Neural cell (in vitro differentiated cells): ENCODE data around the gene GSDMA. TPM values are rescaled to one million over a fixed set of nuclear protein-coding genes. Genes with fewer than 3 reads are reported as not detected.

ENCODE experiments used
- H2AFZ ChIP-seq: fragments of 200-600, 300-800 bp; sonication (generic), shearing (Covaris generic); 2 replicates; pipeline ENCODE4 v1.6.0; 2014; ENCODE audit warnings: low read depth, mild to moderate bottlenecking, antibody characterized with exemption, low read length, moderate library complexity
- H3F3A ChIP-seq: fragments of 200-600 bp; shearing (Covaris generic); 2 replicates; pipeline ENCODE4 v1.6.1; 2016; ENCODE audit warnings: mild to moderate bottlenecking, moderate library complexity, mixed read lengths, antibody characterized with exemption, low read length; ENCODE audit not compliant: insufficient read depth, poor library complexity, severe bottlenecking
- H3K27ac ChIP-seq: fragments of 200-600, 300-800 bp; sonication (generic), shearing (Covaris generic); 2 replicates; pipeline ENCODE4 v1.5.1; 2014; ENCODE audit warnings: mild to moderate bottlenecking, low read length, moderate library complexity
- H3K27me3 ChIP-seq: fragments of 300-800, 200-600 bp; sonication (generic), shearing (Covaris generic); 2 replicates; pipeline ENCODE4 v1.6.0; 2014; ENCODE audit warnings: mild to moderate bottlenecking, low read depth, low read length, moderate library complexity; ENCODE audit not compliant: insufficient read depth
- H3K36me3 ChIP-seq: fragments of 300-800, 200-600 bp; sonication (generic), shearing (Covaris generic); 2 replicates; pipeline ENCODE4 v1.5.1; 2014; ENCODE audit warnings: mild to moderate bottlenecking, antibody characterized with exemption, low read length, moderate library complexity; ENCODE audit not compliant: insufficient read depth
- H3K4me2 ChIP-seq: fragments of 300-800, 200-600 bp; sonication (generic), shearing (Covaris generic); 2 replicates; pipeline ENCODE4 v1.6.0; 2014; ENCODE audit warnings: mild to moderate bottlenecking, low read length
- H3K4me3 ChIP-seq: fragments of 300-800, 200-600 bp; sonication (generic), shearing (Covaris generic); 2 replicates; pipeline ENCODE4 v1.5.1; 2014; ENCODE audit warnings: mild to moderate bottlenecking, low read length, moderate library complexity
- H3K79me2 ChIP-seq: fragments of 200-600 bp; shearing (Covaris generic); replicated peaks from 2 replicates; pipeline ENCODE4 v1.6.0; 2014; ENCODE audit warnings: mild to moderate bottlenecking, low read length, moderate library complexity; ENCODE audit not compliant: insufficient read depth
- H3K9ac ChIP-seq: fragments of 300-800, 200-600 bp; sonication (generic), shearing (Covaris generic); 2 replicates; pipeline ENCODE4 v1.6.1; 2016; ENCODE audit warnings: mild to moderate bottlenecking, low read length, mixed read lengths
- H3K9me2 ChIP-seq: fragments of 200-600 bp; shearing (Covaris generic); 2 replicates; pipeline ENCODE4 v1.6.1; 2016; ENCODE audit warnings: mild to moderate bottlenecking, low read length, mixed read lengths; ENCODE audit not compliant: insufficient read depth
- H3K9me3 ChIP-seq: fragments of 200-600, 300-800 bp; sonication (generic), shearing (Covaris generic); 2 replicates; pipeline ENCODE4 v1.6.1; 2016; ENCODE audit warnings: mild to moderate bottlenecking, mixed run types, low read length, moderate library complexity, mixed read lengths
- H4K20me1 ChIP-seq: fragments of 200-600 bp; shearing (Covaris generic); 2 replicates; pipeline ENCODE4 v1.6.1; 2016; ENCODE audit warnings: mild to moderate bottlenecking, mixed run types; ENCODE audit not compliant: insufficient read depth
- CTCF ChIP-seq: fragments of 450-650 bp; IDR thresholded peaks from 2 replicates; pipeline ENCODE4 v1.5.1; 2014; ENCODE audit warnings: antibody characterized with exemption, mild to moderate bottlenecking, moderate library complexity; ENCODE audit not compliant: poor library complexity, severe bottlenecking
- EP300 ChIP-seq: fragments of 450-650 bp; conservative IDR thresholded peaks from 2 replicates; pipeline ENCODE4 v1.6.1; 2014; ENCODE audit warnings: antibody characterized with exemption, mild to moderate bottlenecking, moderate library complexity; ENCODE audit not compliant: poor library complexity, severe bottlenecking
- EZH2 ChIP-seq: fragments of 200-600, 300-800 bp; shearing (Covaris generic), sonication (generic); IDR thresholded peaks from 2 replicates; pipeline ENCODE4 v1.6.1; 2014; ENCODE audit warnings: antibody characterized with exemption, low read length, borderline replicate concordance, mild to moderate bottlenecking; ENCODE audit not compliant: insufficient read depth, poor library complexity, severe bottlenecking
- MXI1 ChIP-seq: fragments of 450-650 bp; conservative IDR thresholded peaks from 2 replicates; pipeline ENCODE4 v1.6.1; 2014; ENCODE audit warnings: antibody characterized with exemption, mild to moderate bottlenecking; ENCODE audit not compliant: poor library complexity, severe bottlenecking
- POLR2AphosphoS5 ChIP-seq: IDR thresholded peaks from 2 replicates; pipeline ENCODE4 v1.6.1; 2012
- RAD21 ChIP-seq: fragments of 450-650 bp; conservative IDR thresholded peaks from 2 replicates; pipeline ENCODE4 v1.6.1; 2014; ENCODE audit warnings: antibody characterized with exemption, mild to moderate bottlenecking, moderate library complexity
- SMC3 ChIP-seq: fragments of 450-650 bp; conservative IDR thresholded peaks from 2 replicates; pipeline ENCODE4 v1.6.1; 2014; ENCODE audit warnings: antibody characterized with exemption, mild to moderate bottlenecking, moderate library complexity; ENCODE audit not compliant: poor library complexity
- TAF1 ChIP-seq: IDR thresholded peaks from 2 replicates; pipeline ENCODE4 v1.6.1; 2012; ENCODE audit warnings: low read depth
- polyA plus RNA-seq: library from polyadenylated mRNA; depleted of rRNA; stranded (reverse); fragments of >200 nt; gene quantifications from 2 replicates; pipeline ENCODE4 v1.2.3, GENCODE V29; 2014
- TF ChIP-seq, protein P1 (sequence below): IDR thresholded peaks from 2 replicates; pipeline ENCODE4 v1.6.1; 2012; ENCODE audit warnings: borderline replicate concordance

GSDMA gene
- polyA plus RNA-seq, 1 donor from 2014 or later, result not detected

DNA sequence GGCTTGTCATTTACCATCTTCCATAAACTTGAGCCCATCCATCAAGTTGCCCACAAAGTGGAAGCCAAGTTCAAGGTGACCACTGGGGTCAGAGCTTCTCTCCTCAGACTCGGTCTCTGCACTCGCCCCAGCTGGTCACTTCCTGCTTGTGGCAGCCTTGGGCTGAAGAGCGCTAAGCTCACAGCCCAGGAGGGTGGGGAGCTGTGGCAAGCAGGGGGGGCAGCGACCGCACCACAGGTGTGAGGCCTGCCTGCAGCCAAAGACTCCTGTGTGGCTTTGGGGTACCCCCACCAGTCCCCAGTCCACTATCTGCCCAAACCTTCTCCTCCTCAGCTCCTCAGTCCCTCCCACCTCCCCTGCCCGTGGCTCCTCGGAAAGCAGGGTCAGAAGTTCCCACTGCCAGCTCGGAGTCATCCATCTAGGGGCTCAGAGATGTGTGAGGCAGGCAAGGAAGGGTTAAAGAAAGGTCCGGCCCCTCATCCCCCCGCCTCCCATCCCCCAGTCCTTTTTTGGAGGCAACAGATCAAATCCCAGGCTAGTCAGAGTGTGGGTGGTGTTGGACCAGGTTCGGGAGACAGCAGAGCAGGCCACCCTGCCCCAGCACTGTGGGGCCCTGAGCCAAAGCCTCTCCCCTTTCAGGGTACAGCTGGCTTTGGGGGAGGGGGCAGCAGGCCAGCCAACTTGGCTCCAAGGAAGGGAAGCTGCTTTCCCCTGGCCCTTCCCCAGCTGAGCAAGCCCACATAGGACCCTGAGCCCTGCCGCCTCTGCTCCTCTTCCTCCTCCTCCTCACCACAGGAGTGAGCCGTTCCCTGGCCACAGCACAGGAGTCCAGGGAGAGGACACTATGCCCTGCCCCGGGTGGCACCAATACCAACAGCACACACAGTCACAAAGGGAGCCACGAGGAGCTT, 55.7 kb downstream of the GSDMA start:
- H3K79me2 ChIP-seq, result no peaks in the 10 kb centered on the region
- no peaks in the 10 kb centered on the region for H3F3A ChIP-seq
- no peak overlapping the region for H3K27ac ChIP-seq
- H3K4me3 ChIP-seq, result no peak overlapping the region
- no peaks in the 10 kb centered on the region for H4K20me1 ChIP-seq
- H3K9ac ChIP-seq, result no peak overlapping the region
- no peaks in the 10 kb centered on the region for H3K27me3 ChIP-seq
- H3K36me3 ChIP-seq, result no peaks in the 10 kb centered on the region
- no peaks in the 10 kb centered on the region for H3K9me2 ChIP-seq
- no peak overlapping the region for H2AFZ ChIP-seq
- no peak for TF ChIP-seq MXI1
- no peak for TF ChIP-seq CTCF
- no peak for TF ChIP-seq TAF1
- no peak for TF ChIP-seq POLR2AphosphoS5
- no peak for TF ChIP-seq SMC3
- no peak for TF ChIP-seq EZH2
- TF ChIP-seq RAD21, result no peak
- no peak for TF ChIP-seq EP300
- TF ChIP-seq, protein P1, sequence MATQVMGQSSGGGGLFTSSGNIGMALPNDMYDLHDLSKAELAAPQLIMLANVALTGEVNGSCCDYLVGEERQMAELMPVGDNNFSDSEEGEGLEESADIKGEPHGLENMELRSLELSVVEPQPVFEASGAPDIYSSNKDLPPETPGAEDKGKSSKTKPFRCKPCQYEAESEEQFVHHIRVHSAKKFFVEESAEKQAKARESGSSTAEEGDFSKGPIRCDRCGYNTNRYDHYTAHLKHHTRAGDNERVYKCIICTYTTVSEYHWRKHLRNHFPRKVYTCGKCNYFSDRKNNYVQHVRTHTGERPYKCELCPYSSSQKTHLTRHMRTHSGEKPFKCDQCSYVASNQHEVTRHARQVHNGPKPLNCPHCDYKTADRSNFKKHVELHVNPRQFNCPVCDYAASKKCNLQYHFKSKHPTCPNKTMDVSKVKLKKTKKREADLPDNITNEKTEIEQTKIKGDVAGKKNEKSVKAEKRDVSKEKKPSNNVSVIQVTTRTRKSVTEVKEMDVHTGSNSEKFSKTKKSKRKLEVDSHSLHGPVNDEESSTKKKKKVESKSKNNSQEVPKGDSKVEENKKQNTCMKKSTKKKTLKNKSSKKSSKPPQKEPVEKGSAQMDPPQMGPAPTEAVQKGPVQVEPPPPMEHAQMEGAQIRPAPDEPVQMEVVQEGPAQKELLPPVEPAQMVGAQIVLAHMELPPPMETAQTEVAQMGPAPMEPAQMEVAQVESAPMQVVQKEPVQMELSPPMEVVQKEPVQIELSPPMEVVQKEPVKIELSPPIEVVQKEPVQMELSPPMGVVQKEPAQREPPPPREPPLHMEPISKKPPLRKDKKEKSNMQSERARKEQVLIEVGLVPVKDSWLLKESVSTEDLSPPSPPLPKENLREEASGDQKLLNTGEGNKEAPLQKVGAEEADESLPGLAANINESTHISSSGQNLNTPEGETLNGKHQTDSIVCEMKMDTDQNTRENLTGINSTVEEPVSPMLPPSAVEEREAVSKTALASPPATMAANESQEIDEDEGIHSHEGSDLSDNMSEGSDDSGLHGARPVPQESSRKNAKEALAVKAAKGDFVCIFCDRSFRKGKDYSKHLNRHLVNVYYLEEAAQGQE, result no peak
- no peak overlapping the region for H3K4me2 ChIP-seq
- no peaks in the 10 kb centered on the region for H3K9me3 ChIP-seq

DNA sequence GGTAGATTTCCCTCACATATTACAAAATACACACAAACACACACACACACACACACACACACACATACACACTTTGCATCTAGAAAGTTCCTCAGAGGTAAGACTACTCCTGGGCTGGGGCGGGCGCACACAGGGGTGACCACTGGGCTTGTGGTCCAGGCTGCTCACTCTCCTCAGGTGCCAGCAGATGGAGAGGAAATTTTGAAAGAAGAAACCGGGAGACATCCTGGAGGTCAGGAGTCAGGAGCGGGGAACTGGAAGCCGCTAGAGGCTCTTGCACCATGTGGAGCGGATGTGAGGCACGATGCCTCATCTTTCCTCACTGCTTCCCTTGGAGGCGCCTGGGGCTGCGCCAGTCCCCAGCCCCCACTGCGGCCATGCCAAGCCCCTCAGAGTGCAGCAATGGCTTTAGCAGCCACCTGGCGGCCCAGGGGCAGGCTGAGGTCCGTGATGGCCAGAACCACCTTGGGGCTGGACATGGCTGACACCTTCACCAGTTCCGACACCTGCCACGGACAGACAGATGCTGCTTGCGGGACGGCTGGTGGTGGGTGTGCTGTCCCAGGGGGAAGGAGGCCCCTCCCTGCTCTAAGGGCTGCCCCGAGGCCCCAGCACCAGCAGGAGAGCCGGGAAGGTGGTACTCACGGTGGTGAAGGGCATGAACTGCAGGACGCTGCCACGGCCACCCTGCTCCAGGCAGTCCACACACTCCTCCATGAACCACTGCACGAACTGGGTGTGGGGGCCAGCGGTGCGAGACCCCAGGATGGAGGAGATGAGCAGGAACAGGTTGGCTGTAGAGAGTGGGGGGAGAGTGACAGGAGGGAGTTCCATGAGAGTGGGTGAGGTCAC, 56.6 kb downstream of the GSDMA start:
- H4K20me1 ChIP-seq, result no peaks in the 10 kb centered on the region
- H3K9me2 ChIP-seq, result no peaks in the 10 kb centered on the region
- no peaks in the 10 kb centered on the region for H3F3A ChIP-seq
- H3K4me3 ChIP-seq, result no peak overlapping the region
- no peaks in the 10 kb centered on the region for H3K36me3 ChIP-seq
- no peaks in the 10 kb centered on the region for H3K79me2 ChIP-seq
- no peak overlapping the region for H2AFZ ChIP-seq
- no peak overlapping the region for H3K4me2 ChIP-seq
- no peak overlapping the region for H3K27ac ChIP-seq
- TF ChIP-seq RAD21 (no peak), SMC3 (no peak), EZH2 (no peak), MXI1 (no peak), CTCF (no peak), TAF1 (no peak), EP300 (no peak), POLR2AphosphoS5 (no peak)
- TF ChIP-seq, protein P1, result no peak
- no peaks in the 10 kb centered on the region for H3K9me3 ChIP-seq
- no peaks in the 10 kb centered on the region for H3K27me3 ChIP-seq
- H3K9ac ChIP-seq, result no peak overlapping the region
